H1 (cell line): ENCODE results near the gene NPHP4.

Experiments used
- EGR1 ChIP-seq: IDR thresholded peaks from 2 replicates; pipeline ENCODE4 v1.6.1; 2011; ENCODE audit warnings: low read depth, low read length, borderline replicate concordance
- EZH2 ChIP-seq: fragments of 200-600 bp; sonication (generic); IDR thresholded peaks from 2 replicates; pipeline ENCODE4 v1.7.1; 2012; ENCODE audit warnings: low read depth, mild to moderate bottlenecking, moderate library complexity, low read length, inconsistent platforms; ENCODE audit not compliant: severe bottlenecking
- POLR2AphosphoS5 ChIP-seq: IDR thresholded peaks from 2 replicates; pipeline ENCODE4 v1.6.1; 2011; ENCODE audit warnings: low read depth, low read length
- ZNF274 ChIP-seq: IDR thresholded peaks from 2 replicates; pipeline ENCODE4 v1.7.0; 2012; ENCODE audit warnings: low read length, borderline replicate concordance; ENCODE audit errors: extremely low read depth

DNA sequence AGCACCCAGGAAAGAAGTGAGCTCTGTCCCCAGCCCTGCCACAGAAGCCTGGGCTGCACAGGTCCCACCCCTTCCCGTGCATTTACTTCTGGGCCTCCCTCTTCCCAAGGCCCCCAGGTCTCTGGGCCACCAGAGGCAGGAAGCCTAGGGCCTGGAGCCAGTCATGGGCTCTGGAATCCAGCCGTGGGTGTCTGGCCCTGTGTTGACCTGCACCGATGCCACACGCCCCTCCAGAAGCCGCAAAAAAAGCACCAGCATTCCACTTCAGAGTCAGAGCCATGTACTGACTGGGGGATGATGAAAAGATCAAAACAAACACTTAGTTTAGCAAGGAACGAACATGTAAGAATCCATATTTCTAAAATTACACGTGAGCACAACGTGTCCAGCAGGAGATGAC, 141.7 kb downstream of the NPHP4 start:
- TF ChIP-seq EGR1 (no peak), ZNF274 (no peak), EZH2 (no peak), POLR2AphosphoS5 (no peak)
